ENCODE data around the gene TOGARAM2.

The TOGARAM2 gene

DNA sequence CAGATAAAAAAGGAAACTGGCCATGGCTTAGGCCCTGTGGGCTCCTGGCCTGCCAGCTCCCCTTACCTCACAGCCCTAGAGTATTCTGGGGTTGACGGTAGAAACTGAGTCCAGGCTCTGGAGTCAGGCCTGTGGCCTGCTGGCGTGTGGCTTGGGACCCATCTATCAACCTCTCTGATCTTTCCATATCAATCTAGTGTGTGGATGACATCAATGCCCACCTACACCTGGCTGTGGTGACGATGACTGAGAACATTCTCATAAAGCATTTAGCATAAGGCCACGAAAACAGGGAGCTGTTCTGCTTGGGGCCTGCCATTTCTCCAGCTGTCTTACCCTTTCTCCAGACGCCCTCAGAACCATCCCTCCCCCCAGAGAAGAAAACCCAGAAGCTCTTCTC is 75.4 kb downstream of the TOGARAM2 start:
- no peak for DNase-seq

GRCh38 chr2:29057006-29057405 is 75.9 kb downstream of the TOGARAM2 start:
- no peak for DNase-seq

- DNase-seq, result no peak
Observed at GRCh38 chr2:29059624-29060023, 78.5 kb downstream of the TOGARAM2 start.

GRCh38 chr2:29060441-29060840 is 79.3 kb downstream of the TOGARAM2 start:
- DNase-seq, result no peak

DNA sequence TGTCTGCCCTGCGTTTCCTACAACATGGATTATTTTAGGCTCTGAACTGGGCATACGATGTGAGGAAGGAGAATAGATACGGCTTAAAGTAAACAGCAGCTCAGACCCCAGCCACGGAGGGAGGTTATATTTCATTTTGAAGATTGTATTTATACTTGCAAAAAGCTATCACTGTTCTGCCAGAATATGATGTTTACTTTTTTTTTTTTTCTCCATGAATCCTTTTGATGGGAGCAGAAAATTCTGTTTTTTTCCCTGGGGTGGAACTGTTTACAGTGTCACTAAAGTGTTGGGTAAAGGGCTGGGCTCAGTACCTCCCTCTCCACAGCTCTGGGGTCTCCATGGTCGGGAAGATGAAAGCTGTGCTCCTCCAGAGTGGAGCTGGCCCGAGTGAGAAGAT is 80.1 kb downstream of the TOGARAM2 start:
- no peak for DNase-seq

GRCh38 chr2:29061616-29062015 is 80.5 kb downstream of the TOGARAM2 start:
- no peak for DNase-seq

- no peak for DNase-seq
Observed at GRCh38 chr2:29062371-29062770, 81.3 kb downstream of the TOGARAM2 start.

- no peak for DNase-seq
Observed at GRCh38 chr2:29063056-29063455, 82.0 kb downstream of the TOGARAM2 start.

DNA sequence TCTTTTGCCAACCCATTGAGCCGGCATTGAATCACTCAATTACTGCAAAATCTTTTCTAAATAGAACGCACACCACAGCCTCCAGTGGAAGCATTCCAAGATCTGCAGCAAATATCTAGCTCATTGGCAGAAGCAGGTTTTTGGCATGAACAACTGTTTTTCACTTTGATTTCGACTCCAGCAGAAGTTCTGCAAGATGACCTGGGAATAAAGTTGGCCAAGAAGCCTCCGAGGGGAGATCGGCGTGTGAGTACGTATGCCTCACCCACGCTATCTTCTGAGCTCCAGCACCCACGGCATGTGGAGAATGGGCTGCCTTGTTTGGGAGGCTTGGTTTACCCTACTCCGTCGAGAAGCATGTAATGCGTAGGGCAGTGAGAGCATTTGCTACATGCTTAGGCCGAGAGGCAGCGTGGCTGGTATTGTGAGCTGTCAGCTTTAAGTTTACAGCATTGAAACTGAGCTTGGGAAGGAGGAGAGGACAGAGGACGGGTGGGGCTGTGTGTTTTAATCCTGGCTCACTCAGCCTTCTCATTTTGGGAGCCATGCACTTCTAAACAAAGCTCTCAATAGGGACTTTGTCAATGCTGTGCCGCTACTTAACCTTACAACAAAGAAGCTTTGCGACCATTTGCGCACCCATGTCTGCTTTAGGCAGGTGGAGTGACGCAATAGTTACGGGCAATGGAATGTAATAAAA is 82.7 kb downstream of the TOGARAM2 start:
- DNase-seq, result peak; percentile 43

- DNase-seq, result no peak
Observed at GRCh38 chr2:29064346-29064715, 83.2 kb downstream of the TOGARAM2 start.

- no peak for DNase-seq
Observed at GRCh38 chr2:29064746-29065067, 83.6 kb downstream of the TOGARAM2 start.

- no peak for DNase-seq
Observed at GRCh38 chr2:29065068-29065811, 84.1 kb downstream of the TOGARAM2 start.

DNA sequence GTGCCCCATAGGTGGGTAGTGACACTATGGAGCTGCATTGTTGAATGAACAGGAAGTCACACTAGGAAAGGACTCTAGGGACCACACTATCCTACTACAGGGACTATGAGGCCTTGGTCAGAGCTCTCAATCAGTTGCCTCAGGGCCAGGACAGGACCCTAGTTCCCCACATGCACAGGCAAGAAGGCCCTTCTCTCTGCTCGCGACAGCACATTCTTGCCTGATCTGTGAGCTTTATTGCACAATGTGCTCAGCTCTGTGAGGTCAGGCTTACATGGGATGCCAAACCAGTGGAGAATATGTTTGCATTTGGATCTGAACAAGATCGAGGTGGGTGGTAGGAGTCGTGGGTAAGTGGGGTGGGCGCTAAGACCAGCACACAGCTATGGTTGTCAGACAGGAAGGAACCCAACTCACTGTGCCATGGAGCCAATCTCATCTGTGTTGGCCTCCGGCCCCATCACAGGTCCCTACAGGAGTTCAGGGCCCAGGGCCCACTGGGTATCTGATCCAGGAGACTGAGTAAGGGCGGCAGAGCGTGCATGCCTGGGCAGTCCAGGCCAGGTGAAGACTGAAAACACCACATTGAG is 85.3 kb downstream of the TOGARAM2 start:
- DNase-seq, result no peak

- no peak for DNase-seq
Observed at GRCh38 chr2:29066997-29067605, 86.0 kb downstream of the TOGARAM2 start.

GRCh38 chr2:29068513-29068912 is 87.4 kb downstream of the TOGARAM2 start:
- DNase-seq, result no peak

DNA sequence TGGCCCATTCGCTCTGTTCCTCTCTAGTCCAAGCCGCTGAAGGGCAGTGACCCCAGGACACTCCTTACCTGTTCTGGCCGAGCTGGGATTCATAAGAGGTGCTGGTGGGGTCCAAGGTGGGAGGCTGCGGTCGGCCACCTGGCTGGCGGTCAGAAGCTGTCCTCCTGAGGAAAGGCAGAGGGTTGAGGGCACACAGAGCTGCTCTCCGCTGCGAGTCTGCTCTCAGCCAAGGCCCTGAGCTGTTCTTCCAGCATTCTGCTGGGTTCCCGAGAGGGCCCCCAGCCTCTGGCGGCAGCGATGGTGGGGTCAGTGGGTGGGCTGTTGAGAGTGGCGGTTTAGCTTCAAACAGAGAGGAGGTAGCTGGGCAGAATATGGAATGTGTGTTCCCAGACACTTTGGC is 89.4 kb downstream of the TOGARAM2 start:
- DNase-seq, result no peak

- DNase-seq, result no peak
Observed at GRCh38 chr2:29071032-29071975, 90.2 kb downstream of the TOGARAM2 start.

DNA sequence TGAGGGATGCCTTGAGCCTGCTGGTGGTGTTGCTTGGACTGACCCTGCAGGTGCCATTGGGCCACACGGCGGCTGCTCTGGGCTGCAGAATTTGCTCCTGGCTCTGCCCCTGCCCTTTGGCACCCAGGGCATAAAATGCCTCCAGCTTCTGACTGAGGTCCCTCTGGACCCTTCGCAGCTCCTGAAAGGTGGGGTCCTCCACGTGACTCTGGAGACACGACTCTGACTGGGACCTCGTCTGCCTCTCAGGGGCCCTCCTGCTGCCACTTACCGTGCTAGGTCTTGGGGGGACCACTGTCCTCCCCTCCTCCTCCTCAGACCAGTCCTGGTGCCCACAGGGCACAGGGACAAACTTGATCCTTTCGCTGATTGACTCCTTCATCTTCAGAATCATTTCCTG is 91.2 kb downstream of the TOGARAM2 start:
- DNase-seq, result no peak

DNA sequence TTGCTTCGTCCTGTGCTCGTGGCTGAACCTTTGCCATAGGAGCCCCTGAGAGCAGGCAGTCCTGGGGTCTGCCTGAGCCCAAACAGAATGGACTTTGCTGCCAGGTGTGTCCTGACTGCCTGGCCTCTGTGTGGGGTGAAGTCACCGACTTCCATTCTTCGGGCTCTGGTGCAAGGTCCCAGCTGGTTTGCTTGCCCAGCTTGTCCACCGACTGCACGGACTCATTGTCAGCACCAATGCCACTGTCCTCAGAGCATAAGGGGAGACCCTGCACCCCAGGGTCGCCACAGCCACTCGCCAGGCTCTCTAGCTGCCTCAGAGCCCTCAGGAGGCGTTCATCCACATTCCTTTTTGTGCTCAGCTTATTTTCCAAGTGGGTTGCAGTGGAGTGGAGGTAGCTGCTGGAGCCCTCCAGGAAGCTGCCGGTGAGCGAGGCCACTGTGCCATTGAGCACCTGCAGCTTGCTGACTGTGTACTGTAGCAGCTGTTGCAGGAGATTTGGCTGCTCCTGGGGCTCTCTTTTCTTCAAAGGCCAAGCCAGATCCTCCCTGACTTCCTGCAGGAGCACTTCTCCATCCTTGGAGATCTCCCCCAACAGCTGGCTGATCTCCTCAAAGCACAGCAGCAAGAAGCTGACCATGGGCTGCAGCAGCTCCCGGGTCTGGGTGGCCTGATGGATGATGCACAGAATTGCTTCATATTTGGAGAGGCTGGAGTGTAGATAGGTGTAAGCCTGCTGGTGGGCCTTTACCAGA is 92.0 kb downstream of the TOGARAM2 start:
- DNase-seq, result no peak

DNA sequence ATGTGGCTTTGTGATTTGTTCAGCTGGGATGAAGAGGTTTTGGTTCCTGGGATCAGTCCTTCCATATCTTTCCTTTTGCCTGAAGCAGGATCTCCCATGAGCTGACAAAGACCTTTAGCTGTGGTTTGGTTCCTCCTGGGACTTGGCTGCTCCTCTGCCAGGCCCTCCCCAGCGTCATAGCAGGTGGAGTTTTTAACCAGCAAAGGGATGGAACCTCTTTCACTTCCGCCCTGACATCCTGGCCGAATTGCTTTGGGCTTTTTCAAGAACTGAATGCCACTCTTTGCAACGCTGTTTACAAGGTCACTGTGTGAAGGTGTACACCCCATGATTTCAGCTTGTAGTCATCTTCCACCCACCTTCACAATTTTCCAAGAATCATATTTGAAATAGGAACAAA is 92.8 kb downstream of the TOGARAM2 start:
- DNase-seq, result no peak

DNA sequence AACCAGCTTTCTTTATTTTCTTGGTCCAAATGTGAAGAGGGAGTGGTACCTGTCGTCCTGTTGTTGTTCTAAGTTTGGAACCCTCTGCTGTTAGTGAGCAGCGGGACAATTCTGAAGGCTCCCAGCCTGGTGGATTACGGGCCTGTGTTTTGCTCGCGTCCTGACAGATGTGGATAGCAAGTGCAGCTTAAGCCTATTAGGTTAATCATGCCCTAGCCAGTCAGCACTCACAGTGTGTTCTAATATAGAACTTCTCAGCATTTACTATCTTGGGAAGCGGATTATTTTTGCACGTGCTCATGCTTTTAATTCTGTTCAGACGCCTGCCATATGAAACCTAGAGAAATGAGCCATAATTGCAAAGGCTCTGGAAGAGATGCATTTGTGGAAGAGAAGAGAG is 93.3 kb downstream of the TOGARAM2 start, which contains the start of gene PCARE:
TSS of gene PCARE (minus strand) at position 113 of the 400 bp plus-strand sequence. CDS start 262 bp downstream, outside the sequence.
- no peak for DNase-seq

Measured in fibroblast of skin of back (primary cell).